ENCODE results near the gene BSCL2. TPM values are rescaled to one million over a fixed set of nuclear protein-coding genes. Genes with fewer than 3 reads are reported as not detected.

The BSCL2 gene
- total and polyA plus RNA-seq, 2 of the 13 experiments (the other 11 are each of a cell fraction or from before 2014, with no cell fraction given): 19.5 to 21.1 TPM

DNA sequence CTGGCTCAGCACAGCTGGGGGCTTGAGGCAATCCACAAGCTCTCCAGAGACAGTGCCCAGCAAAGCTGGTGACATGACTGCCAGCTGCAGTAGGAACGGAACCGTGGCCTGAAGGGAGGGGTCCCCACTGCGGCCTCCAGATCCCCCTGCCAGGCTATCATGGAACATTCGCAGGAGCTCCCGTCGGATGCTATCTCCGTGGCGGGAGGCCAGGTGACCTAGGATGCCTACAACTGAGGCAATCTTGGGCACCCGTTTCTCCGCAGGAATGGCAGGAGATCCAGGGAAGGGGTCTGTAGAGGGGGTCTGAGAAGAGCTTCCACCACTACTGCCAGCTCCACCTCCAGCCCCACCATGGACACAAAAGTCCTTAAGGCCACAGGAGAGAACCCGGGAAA is 58.3 kb downstream of the BSCL2 start:
- H3K27me3 ChIP-seq (ENCODE audit: control insufficient read depth in 1 of 2, insufficient read depth in 2 of 2, low read length in 2 of 2): no peaks in the 10 kb centered on the region
- H3K4me1 ChIP-seq (ENCODE audit: insufficient read depth, low read length): peaks cover 43% of the 10 kb centered on the region
- no peak overlapping the region for H3K4me3 ChIP-seq (replicated peaks in 1 of 3; ENCODE audit: insufficient read depth in 1 of 3, low read depth in 2 of 3, low read length in 3 of 3)
- ChIA-PET CTCF (ENCODE audit: low intra/inter-chr PET ratio, low total read pairs) (no interaction called here), POLR2A (interaction anchor here (0.9 to 5.0 kb wide), 7 partner anchors 16 to 224 kb away, joined by 3 to 53 read pairs (median 4); partner anchors contain the start of genes B3GAT3, C11orf98, CSKMT and EEF1G)
- BruUV-seq (replicated peaks): no TSS peak
- peaks cover 4 to 20% of the 10 kb centered on the region in 2 experiments; a peak in 3 of 5 replicates for H3K36me3 ChIP-seq (replicated peaks in 1 of 2; ENCODE audit: control insufficient read depth in 1 of 2, insufficient read depth in 2 of 2, low read length in 2 of 2)
- no peak overlapping the region for H2AFZ ChIP-seq (ENCODE audit: low read length)
- DNase-seq (ENCODE audit: low spot score) (no peak), ATAC-seq (no peak), FAIRE-seq (no peak)
- no peak overlapping the region for H3K27ac ChIP-seq (ENCODE audit: extremely low read length, insufficient read depth, low read length)
- peaks cover 43% of the 10 kb centered on the region for H3K79me2 ChIP-seq (ENCODE audit: insufficient read depth, low read length)
- peaks cover 8% of the 10 kb centered on the region for H4K20me1 ChIP-seq (ENCODE audit: insufficient read depth, low read length)
- in situ Hi-C loops (cut with HindIII; ENCODE audit: extremely low pct_ligation_motif_present, low pct_unique_long_range_greater_than_20kb): no loop called here
- TF ChIP-seq FOXA1 (IDR thresholded peaks at IDR 0.05) (no peak), FOXA1 (CRISPR knock-in tag; IDR thresholded peaks at IDR 0.05) (no peak), ZC3H13 (CRISPR knock-in tag; IDR thresholded peaks at IDR 0.05) (0 out of 2 replicates have a peak, but pooled peaks have one; percentile 21), HDAC1 (CRISPR knock-in tag; IDR thresholded peaks at IDR 0.05) (no peak), ZNF556 (CRISPR knock-in tag; IDR thresholded peaks at IDR 0.05; ENCODE audit: borderline replicate concordance) (no peak), ZNF251 (CRISPR knock-in tag; IDR thresholded peaks at IDR 0.05) (no peak), HNF4G (IDR thresholded peaks at IDR 0.05; ENCODE audit: borderline replicate concordance, low read depth, low read length) (no peak), HNF4G (CRISPR knock-in tag; IDR thresholded peaks at IDR 0.05; ENCODE audit: borderline replicate concordance, low read depth) (no peak), ATF1 (CRISPR knock-in tag; IDR thresholded peaks at IDR 0.05) (no peak), RAD51 (IDR thresholded peaks at IDR 0.05; ENCODE audit: borderline replicate concordance) (no peak), NFE2L2 (IDR thresholded peaks at IDR 0.05; ENCODE audit: low read length) (no peak), ZSCAN25 (CRISPR knock-in tag; IDR thresholded peaks at IDR 0.05) (no peak), BORCS8-MEF2B (CRISPR knock-in tag; IDR thresholded peaks at IDR 0.05) (no peak), NFYB (CRISPR knock-in tag; IDR thresholded peaks at IDR 0.05) (no peak), HDAC6 (IDR thresholded peaks at IDR 0.05; ENCODE audit: low read depth, low read length) (no peak), AGO2 (optimal IDR thresholded peaks at IDR 0.05; ENCODE audit: low read depth, low read length) (peak; percentile 3), ZNF329 (CRISPR knock-in tag; IDR thresholded peaks at IDR 0.05; ENCODE audit: low read depth) (no peak), PRMT3 (CRISPR knock-in tag; IDR thresholded peaks at IDR 0.05; ENCODE audit: borderline replicate concordance, low read depth) (no peak)
- TF ChIP-seq, protein P1, sequence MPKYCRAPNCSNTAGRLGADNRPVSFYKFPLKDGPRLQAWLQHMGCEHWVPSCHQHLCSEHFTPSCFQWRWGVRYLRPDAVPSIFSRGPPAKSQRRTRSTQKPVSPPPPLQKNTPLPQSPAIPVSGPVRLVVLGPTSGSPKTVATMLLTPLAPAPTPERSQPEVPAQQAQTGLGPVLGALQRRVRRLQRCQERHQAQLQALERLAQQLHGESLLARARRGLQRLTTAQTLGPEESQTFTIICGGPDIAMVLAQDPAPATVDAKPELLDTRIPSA (CRISPR knock-in tag; IDR thresholded peaks at IDR 0.05; ENCODE audit: borderline replicate concordance): no peak
- TF ChIP-seq, protein P2, sequence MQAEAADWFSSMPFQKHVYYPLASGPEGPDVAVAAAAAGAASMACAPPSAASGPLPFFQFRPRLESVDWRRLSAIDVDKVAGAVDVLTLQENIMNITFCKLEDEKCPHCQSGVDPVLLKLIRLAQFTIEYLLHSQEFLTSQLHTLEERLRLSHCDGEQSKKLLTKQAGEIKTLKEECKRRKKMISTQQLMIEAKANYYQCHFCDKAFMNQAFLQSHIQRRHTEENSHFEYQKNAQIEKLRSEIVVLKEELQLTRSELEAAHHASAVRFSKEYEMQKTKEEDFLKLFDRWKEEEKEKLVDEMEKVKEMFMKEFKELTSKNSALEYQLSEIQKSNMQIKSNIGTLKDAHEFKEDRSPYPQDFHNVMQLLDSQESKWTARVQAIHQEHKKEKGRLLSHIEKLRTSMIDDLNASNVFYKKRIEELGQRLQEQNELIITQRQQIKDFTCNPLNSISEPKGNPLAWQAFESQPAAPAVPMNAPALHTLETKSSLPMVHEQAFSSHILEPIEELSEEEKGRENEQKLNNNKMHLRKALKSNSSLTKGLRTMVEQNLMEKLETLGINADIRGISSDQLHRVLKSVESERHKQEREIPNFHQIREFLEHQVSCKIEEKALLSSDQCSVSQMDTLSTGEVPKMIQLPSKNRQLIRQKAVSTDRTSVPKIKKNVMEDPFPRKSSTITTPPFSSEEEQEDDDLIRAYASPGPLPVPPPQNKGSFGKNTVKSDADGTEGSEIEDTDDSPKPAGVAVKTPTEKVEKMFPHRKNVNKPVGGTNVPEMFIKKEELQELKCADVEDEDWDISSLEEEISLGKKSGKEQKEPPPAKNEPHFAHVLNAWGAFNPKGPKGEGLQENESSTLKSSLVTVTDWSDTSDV (CRISPR knock-in tag; IDR thresholded peaks at IDR 0.05): no peak
- intact Hi-C loops (cut with micrococcal nuclease; ENCODE audit: unreplicated experiment): no loop called here
- 93% methylated on average over 8 of the region's 11 CpGs for WGBS (ENCODE audit: low lambda C conversion rate)
- no peaks in the 10 kb centered on the region for H3K9me3 ChIP-seq (ENCODE audit: low read length)
- no peak overlapping the region for H3K9ac ChIP-seq (ENCODE audit: insufficient read depth, low read depth, low read length)
- no peak overlapping the region for H3K4me2 ChIP-seq (ENCODE audit: low read depth, low read length)

Measured in HepG2 (cell line).